HG03354 (cell line): ENCODE results near the gene LARGE1.
"Not testable (repeated sequence)": the region's sequence is repeated elsewhere in the genome, so short reads cannot be mapped to it uniquely, and the experiment has no call there.

Source experiments
- ATAC-seq: cut with Tn5 transposase; IDR thresholded peaks from one replicate; pipeline ENCODE4 v1.9.1; 2021; ENCODE audit warnings: mild to moderate bottlenecking; ENCODE audit not compliant: unreplicated experiment, poor library complexity, severe bottlenecking

The LARGE1 gene

GRCh38 chr22:33582822-33583400, 337.4 kb downstream of the LARGE1 start:
- no peak for ATAC-seq

- no peak for ATAC-seq
Measured at GRCh38 chr22:33580310-33580709, 340.0 kb downstream of the LARGE1 start.

- ATAC-seq = no peak
Measured at GRCh38 chr22:33579448-33580093, 340.7 kb downstream of the LARGE1 start.

- no peak for ATAC-seq
Measured at GRCh38 chr22:33578752-33579151, 341.5 kb downstream of the LARGE1 start.

- ATAC-seq = no peak
Measured at GRCh38 chr22:33577862-33578411, 342.3 kb downstream of the LARGE1 start.

- ATAC-seq = no peak
Measured at GRCh38 chr22:33576205-33576604, 344.1 kb downstream of the LARGE1 start.

GRCh38 chr22:33575771-33576170, 344.5 kb downstream of the LARGE1 start:
- ATAC-seq = no peak

- no peak for ATAC-seq
Measured at GRCh38 chr22:33575041-33575440, 345.2 kb downstream of the LARGE1 start.

- ATAC-seq = no peak
Measured at GRCh38 chr22:33573479-33573878, 346.8 kb downstream of the LARGE1 start.

- ATAC-seq = no peak
Measured at GRCh38 chr22:33572086-33572485, 348.2 kb downstream of the LARGE1 start.

- no peak for ATAC-seq
Measured at GRCh38 chr22:33570110-33570509, 350.2 kb downstream of the LARGE1 start.

GRCh38 chr22:33569559-33569958, 350.7 kb downstream of the LARGE1 start:
- no peak for ATAC-seq

- ATAC-seq = no peak
Measured at GRCh38 chr22:33569018-33569417, 351.3 kb downstream of the LARGE1 start.

GRCh38 chr22:33566495-33566894, 353.8 kb downstream of the LARGE1 start:
- ATAC-seq = not testable (repeated sequence)

GRCh38 chr22:33565580-33565995, 354.7 kb downstream of the LARGE1 start:
- ATAC-seq = no peak

GRCh38 chr22:33564683-33565082, 355.6 kb downstream of the LARGE1 start:
- ATAC-seq = no peak

- ATAC-seq = no peak
Measured at GRCh38 chr22:33563220-33563964, 356.9 kb downstream of the LARGE1 start.

GRCh38 chr22:33562501-33562900, 357.8 kb downstream of the LARGE1 start:
- no peak for ATAC-seq

GRCh38 chr22:33561149-33561807, 359.0 kb downstream of the LARGE1 start:
- ATAC-seq = no peak

GRCh38 chr22:33557836-33558235, 362.4 kb downstream of the LARGE1 start:
- no peak for ATAC-seq
